LHCN-M2 (cell line): ENCODE data around the gene FZD4. TPM values are rescaled to one million over a fixed set of nuclear protein-coding genes. Genes with fewer than 3 reads are reported as not detected.
"Not testable (repeated sequence)": the region's sequence is repeated elsewhere in the genome, so short reads cannot be mapped to it uniquely, and the experiment has no call there.

Experiments used
- DNase-seq: peaks from one replicate; pipeline ENCODE4 v3.0.0-alpha.2; 2012; ENCODE audit warnings: low read depth
- total RNA-seq: library from RNA; depleted of rRNA; stranded (reverse); fragments of >200 nt; gene quantifications from 2 replicates; pipeline ENCODE4 v1.2.3, GENCODE V29; 2014

The FZD4 gene
- total RNA-seq, 1 experiment from 2014 or later = 5.0 TPM

DNA sequence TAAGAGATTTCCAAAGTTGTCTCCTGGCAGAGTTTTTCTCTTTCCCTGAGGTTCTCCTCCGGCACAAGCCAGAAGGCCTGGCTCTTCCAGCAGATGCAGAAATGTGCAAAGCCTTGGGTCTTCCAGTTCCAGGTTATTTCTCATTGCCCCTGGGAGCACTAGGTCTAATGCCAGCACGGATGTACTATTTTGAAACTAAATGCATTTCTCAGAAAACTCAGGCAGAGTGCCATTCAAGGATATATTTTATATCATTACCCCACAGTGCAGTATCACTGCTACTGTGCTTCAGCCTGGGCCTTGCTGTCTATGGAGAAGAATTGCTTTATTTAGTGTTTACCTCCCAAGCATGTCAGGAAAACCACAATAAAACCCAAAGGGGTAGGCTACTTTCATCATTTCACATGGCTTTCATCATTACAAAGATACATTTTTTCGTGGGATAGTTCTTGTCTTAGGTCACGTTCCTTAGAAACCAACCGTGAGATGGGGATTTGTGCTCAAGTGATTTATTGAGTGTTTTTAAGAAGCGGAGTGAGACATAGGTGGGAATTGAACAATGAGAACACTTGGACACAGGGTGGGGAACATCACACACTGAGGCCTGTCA, 22.4 kb upstream of the FZD4 start:
- DNase-seq = no peak

DNA sequence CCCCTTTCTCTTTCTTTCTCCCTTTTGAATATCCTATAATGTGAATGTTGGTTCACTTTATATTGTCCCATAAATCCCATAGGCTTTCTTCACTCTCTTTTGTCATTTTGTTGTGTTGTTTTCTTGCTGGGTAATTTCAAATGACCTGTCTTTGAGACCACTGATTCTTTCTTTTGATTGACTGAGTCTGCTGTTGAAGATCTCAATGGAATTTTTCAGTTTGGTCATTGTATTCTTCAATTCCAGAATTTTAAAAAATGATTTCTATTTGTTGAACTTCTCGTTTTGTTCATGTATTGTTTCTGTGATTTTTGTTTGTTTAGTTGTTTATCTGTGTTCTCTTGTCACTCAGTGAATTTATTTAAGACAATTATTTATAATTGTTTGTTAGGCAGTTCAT, 17.5 kb upstream of the FZD4 start:
- DNase-seq = no peak

DNA sequence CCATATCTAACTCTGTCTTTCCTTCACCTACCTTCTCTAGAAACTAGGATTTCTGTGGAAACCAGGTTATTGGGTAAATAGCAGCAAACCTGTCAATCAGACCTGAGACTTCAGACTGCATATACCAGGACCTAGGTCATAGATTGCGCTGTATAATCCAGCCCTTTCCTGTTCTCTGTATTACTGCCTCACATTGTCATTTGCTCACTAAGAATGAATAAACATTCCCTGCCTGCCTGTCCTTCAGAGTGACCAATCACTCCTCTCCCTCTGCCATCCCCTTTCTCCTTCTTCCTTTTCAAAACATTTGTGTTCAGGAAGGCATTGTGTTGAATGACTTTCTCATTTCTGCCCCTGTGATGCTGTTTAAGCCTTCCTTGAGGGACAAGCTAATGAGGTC, 14.1 kb upstream of the FZD4 start:
- DNase-seq = no peak

DNA sequence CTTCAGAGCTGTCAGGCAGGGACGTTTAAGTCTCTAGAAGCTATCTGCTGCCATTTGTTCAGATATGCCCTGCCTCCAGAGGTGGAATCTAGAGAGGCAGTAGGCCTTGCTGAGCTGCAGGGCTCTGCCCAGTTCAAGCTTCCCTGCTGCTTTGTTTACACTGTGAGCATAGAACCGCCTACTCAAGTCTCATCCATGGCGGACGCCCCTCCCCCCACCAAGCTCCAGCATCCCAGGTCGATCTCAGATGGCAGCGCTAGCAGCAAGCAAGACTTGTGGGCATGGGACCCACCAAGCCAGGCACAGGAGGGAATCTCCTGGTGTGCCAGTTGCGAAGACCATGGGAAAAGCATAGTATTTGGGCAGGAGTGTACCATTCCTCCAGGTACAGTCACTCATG, 12.4 kb upstream of the FZD4 start:
- not testable (repeated sequence) for DNase-seq

DNA sequence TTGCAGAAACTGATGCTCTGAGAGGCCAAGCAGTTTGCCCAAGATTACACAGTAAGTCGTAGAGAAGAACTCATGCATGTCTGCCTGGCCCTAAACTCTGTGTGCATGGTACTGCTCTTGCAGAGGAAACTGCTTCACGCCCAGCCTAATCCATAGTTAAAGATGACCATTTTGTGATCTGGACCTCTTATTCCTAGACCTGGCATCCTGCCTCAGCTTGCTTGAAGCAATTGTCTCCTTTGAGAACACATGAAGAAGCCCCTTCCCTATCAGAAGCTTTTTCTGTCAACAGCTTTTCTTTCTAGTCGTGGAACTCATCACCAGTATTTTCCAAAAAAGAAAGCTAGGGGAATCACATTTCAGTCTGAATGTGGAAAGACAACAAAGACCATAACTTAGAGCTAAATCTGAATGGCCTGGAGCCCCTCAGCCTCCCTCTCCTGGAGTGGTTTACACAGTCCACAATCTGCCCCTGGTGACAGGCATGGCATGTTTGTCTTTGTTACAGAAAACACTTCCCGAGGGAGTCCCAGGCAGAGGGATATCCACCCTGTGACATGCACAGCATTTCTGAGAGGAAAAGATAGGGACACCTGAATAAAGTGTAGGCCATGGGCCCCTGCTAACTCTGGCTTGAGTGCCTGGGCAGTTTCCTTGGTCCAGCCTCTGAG, 2.9 kb upstream of the FZD4 start:
- no peak for DNase-seq

DNA sequence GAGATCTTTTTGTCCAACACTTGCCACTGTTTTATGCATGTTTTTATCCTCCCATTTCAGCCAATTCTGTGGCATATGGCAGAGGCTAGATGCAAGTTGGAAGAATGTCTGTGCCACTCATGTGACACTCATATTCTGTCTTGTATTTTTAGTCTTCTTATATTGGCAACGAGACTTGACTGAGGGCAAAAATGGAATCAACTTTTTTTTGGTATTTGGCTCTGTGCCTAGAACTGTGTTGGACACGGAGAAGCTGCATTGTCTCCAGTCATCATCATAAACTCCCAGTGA, 1.7 kb upstream of the FZD4 start:
- DNase-seq = no peak

DNA sequence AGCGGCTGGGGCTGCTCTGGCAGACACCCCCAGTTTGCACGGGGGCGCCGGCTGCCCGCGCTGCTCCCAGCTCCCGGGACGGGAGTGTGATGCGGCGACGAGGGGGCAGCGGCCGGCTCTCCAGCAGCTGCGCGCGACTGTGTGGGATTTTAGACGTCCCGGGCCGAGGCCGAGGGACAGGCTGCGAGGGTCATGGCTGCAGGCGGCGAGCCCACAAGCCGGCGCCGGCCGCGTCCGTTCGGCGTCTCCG, 159 bp downstream of the FZD4 start:
- DNase-seq = no peak

DNA sequence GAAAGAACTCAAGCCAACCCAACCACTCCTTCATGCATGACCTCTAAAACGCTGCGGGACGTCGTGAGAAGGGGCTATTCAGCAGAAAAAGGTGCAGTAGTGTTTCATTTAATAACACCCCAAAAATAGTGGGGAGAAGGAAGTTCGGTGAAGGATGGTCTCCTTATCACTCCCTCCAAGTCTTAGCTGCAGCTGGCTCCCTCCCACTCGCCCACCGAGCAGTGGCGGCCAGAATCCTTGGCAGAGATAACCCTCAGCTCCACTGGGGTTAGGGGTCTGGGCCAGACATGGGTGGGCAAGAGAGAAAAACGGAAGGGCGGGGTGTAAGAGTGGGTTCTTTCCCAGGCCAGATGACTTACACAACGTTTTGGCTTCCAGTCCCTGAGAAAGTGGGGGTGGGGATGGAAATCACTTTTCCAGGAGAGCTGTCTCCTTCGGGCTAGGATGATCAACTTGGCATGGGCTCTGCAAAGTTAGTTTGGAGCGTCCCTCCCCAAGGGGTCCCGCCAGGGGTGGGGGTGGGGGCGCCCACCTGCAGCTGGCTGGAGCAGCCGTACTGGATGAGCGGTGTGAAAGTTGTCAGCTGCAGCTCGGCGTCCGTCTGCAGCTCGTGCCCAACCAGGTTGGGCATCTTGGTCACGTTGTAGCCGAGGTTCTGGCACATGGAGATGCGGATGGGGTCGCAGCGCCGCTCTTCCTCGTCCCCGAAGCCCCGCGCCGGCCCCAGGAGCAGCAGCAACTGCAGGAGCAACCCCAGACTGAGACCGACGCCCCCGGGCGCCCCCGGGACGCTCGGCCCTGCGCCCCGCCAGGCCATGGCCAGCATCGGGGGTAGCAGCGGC, 705 bp downstream of the FZD4 start:
- no peak for DNase-seq

DNA sequence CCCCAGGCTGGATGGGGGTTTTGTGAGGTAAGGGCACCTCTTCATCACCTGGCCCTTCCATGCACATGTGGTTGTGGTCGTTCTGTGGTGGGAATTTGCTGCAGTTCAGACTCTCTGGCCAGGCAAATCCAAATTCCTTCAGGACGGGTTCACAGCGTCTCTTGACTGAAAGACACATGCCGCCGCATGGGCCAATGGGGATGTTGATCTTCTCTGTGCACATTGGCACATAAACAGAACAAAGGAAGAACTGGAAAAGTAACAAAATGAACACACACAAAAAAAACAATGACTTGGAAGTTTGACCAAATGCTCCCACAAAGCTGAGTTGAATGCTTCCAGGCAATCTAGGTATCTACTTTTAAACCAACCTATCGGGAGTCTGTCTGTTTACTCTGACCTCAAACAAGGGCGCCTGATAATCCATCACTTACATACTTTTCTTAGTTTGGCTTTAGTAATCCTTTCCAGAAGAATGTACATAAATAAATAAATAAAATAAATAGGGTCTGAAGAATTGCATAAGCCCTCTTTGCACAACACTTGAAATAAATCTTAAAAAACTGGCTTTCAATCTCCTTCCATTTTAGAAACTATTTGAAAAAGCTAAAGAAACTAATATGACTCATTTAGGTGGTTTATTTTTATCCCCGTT, 2.8 kb downstream of the FZD4 start:
- DNase-seq = no peak

DNA sequence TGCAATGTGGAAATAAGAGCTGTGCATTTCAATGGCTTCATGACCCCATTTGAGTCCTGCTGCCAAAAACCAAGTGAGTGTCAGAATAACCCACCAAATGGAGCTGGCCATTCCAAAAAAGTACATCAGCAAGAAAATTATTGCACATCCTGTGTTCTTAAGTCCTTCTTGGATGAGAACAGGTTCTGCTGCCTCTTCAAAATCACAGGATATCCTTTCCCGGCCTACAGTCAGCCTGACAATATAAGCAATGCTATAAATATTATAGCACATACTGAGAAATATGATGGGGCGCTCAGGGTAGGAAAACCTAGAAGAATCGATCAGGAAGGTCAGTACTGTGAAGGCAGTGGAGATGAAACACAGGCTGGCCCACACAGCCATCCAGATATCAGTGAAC, 3.5 kb downstream of the FZD4 start:
- DNase-seq = no peak

DNA sequence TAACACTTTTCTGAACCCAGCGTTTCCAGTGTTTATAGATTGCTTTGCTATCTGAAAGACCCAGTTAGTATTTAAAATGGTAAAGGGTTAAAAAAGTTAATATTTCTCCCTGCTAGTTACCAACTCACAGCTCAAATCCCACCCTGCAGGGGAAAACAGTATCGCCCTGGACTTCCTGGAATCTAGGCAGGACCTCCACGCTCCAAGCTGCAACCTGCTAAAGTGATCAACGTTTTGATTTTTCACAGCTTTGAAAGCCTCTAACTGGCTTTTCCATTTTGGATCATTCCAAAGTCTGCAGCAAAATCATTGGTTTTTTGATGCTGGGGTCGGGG, 4.6 kb downstream of the FZD4 start:
- DNase-seq = no peak

DNA sequence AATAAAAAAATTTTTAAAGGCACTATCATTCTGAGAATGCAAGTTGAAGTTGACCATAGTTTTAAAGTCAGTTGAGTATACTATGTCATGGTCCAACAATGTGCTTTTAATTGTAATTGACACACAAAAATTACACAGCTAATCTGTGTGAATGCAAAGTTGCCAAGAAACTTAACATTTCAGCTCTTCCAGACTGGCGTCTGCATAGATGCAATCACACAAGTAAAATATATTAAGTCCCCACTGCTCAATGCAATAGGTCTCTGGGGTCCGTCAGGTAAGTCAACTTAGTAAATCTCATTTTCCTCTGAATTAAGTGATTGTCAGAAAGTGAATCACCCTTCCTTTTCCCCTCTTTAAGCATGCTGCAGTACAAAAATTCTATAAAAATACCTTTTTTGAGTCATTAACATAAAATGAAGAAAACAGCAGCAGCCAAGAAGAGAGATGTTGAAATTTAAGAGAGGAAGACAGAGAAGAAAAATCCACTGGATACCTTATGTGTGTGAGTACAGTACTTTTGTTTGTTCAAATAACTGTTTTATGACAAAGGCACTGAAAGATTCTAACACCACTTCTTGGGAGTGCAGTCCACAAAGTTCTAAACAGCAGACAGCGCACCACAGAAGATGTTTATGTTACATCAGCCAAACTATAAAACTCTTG, 5.1 kb downstream of the FZD4 start:
- DNase-seq = no peak

DNA sequence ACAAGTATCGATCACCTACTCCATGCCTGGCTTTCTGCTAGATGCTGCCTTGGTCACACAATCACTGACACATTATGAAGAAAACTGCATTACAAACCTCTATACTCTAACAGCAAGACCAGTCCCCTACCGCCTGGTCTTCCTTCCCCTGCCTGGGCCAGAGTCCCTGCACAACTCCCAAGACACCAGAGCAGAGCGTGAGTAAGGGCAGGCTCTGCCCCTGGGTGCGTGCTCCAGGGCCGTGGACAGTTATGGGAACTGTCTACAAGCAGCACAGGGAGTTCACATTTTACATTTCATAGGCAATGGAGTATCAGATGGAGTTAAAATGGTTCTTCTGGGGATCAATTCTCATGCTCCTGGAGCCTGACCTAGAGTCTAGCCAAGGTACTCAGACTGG, 6.5 kb downstream of the FZD4 start:
- no peak for DNase-seq

DNA sequence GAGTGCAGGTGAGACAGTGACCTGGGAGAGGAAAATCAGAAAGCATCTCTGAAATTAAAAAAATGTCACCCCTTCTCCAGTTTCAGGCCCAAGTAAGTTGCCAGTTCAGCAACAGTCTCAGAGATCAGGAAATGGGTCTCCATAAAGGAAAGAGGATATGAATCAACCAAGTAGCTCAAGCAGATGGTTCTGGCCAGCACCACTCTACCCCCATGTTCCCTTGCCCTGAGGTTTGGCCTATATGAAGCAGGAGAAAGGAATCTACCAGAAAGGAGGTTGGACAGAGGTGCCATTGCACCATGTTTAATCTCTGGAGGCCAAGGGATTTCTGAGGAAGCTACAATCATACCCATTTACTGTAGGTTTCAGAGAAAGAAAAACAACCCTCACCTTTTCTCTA, 7.7 kb downstream of the FZD4 start:
- DNase-seq = peak; percentile 60

DNA sequence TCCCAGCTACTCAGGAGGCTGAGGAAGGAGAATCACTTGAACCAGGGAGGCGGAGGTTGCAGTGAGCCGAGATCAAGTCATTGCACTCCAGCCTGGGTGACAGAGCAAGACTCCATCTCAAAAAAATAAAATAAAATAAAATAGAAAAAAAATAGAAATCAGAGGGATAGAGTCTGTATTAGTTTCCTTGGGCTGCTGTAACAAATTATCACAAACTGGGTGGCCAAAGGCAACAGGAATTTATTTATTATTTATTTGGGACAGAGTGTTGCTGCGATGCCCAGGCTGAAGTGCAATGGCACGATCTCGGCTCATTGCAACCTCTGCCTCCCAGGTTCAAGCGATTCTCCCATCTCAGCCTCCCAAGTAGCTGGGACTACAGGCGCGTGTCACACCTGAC, 11.7 kb downstream of the FZD4 start:
- DNase-seq = not testable (repeated sequence)

DNA sequence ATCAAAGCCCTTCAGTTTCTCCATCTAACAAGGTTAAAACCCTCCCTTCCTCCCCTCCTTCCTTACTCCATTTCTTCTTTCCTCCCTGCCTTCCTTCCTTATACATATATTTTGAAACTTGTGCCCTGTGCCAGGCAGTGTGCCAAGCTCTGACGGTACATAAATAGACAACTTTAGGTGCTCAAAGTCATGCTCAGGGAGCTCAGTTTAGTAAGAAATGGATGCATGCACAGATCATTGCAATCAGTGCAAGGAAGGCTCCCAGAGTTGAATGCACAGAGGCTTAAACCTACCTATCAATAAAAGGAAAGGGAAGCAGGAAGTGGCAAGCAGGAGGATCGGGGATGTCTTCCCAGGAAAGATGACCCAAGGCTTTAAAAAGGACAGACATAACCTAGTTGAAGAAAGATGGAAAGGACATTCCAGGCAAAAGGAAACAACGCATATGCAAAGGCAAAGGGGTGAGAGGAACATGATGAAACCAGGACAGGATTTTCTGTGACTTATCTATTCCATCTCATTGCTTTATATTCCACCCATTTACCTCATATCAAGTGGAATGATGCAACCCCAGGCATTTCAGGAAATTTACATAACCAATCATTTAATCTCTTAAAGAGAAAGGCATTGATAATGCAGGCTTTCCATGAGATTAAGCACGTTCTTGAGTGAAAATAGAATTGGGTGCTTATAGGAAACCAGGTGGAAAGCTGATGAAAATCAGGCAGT, 13.2 kb downstream of the FZD4 start:
- DNase-seq = no peak

DNA sequence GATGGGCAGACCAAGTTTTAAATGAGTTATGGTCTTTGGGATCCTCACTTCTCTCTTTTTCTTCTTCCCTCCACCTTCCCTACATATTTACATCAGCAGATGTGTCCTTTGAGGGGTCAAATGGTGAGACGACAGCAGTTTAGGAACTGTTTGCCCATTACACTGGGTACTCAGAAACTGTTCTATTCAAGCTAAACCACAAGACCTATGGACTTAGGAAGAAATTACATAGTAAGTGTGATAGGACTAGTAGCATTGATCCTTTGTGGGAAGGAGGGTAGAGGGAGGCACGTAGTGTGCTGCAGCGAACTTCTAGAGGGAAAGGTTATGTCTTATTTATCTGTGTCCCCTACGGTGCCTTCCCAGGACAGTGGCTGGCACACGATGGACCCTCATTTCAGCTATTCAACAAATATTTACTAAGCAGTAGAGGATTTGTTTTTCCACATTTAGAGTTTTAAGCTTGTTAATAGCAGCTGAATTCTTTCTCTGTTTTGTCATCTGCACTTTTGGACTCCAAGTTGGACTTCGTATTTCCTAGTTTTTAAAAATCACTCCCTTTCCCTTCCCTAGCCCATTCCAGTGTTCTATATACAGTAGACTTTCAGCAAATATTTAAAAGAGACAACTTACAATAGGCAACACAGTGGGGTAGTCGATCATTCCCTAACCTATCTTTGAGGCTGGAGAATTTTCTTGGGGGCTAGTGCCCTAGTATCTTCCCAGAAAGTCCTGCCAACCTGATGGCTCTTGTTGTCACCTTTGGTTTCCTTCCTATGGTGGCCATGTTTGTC, 13.9 kb downstream of the FZD4 start:
- DNase-seq = no peak

DNA sequence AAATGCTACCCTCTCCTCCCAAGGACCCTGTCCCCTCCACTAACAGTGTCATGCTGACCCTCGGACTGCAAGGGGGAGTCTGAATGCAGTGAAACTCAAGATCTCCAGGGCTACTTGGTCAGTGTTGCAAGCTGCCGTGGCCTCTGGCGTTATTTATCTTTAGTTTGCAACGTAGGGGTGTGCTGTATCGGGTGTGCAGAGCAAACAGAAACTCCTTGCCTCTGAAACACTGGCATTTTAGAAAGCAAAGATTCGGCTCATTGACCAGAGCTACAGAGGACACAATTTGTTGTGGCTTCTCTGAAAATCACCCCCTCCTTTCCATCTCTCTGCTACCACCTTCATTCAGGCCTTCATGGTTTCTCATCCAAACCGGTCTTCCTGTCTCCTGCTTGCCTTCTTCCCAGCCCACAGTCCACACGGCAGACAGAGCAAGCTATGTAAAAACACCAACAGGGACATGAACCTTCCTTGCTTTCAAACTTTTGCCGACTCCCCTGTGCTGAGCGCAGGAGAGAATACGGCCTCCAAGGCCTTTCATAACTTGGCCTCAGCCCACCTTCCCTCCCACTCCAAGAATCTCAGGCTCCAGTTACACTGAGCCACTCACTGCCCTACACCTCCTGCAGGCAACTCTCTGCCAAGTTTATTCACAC, 14.9 kb downstream of the FZD4 start:
- peak; percentile 75 for DNase-seq

DNA sequence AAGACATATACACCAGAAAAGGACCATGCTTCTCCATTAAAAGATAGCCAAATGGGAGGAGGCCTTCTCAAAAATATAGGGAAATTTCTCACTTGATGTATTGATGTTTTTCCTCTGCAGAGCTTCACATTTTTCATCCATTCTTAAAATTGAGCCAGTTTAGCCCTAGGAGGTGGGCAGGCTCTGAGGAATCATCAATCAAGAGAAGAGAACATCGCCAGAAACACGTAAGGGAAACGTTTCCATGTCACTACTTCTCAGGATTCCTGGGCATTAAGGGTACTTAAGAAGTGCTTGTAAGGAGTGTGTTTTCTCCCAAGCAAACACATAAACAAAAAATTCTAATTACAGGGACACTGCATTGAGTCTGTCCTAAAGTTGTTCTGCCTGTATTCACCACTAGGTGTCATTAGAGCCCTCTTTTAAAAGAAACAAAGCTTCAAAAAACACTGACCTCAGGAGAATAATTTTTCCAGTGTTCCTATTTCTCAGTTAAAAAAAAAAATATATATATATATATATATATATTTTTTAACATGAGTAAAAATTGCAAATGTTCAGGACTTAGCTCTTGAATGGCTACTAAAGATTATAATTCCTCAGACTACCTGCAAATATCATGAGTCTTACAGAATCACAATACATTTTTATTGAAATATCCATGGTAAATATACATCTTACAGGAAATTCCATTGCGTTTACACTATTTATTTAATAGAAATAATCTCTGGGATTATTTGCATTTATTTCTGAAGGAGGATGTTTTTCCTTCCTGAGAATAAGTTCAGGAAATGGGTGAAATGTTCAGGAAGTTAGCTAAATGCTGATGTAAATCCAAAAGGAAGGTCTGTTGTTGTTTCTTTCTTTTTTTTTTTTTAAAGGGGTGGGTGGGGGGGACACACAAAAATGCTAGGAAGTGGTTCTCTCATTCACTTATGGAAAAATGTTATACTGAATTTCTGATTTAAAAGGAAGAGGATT, 16.0 kb downstream of the FZD4 start:
- DNase-seq = peak; percentile 71
